GM12892 (cell line): ENCODE data around the gene NAP1L1.

ENCODE experiments used
- POLR2A ChIP-seq: IDR thresholded peaks from 2 replicates; pipeline ENCODE4 v1.6.1; 2011; ENCODE audit warnings: low read depth, low read length, control low read depth
- POLR2AphosphoS5 ChIP-seq: IDR thresholded peaks from 2 replicates; pipeline ENCODE4 v1.6.1; 2011; ENCODE audit warnings: low read depth, low read length, control low read depth

- no peak for TF ChIP-seq POLR2A
- TF ChIP-seq POLR2AphosphoS5 = no peak
Observed at GRCh38 chr12:76075448-76075847, 9.0 kb downstream of the NAP1L1 start.
